Neural cell (in vitro differentiated cells): ENCODE results near the gene IQSEC1. TPM values are rescaled to one million over a fixed set of nuclear protein-coding genes. Genes with fewer than 3 reads are reported as not detected.

ENCODE experiments used
- H2AFZ ChIP-seq: fragments of 200-600, 300-800 bp; sonication (generic), shearing (Covaris generic); 2 replicates; pipeline ENCODE4 v1.6.0; 2014; ENCODE audit warnings: low read depth, mild to moderate bottlenecking, antibody characterized with exemption, low read length, moderate library complexity
- H3F3A ChIP-seq: fragments of 200-600 bp; shearing (Covaris generic); 2 replicates; pipeline ENCODE4 v1.6.1; 2016; ENCODE audit warnings: mild to moderate bottlenecking, moderate library complexity, mixed read lengths, antibody characterized with exemption, low read length; ENCODE audit not compliant: insufficient read depth, poor library complexity, severe bottlenecking
- H3K27ac ChIP-seq: fragments of 200-600, 300-800 bp; sonication (generic), shearing (Covaris generic); 2 replicates; pipeline ENCODE4 v1.5.1; 2014; ENCODE audit warnings: mild to moderate bottlenecking, low read length, moderate library complexity
- H3K27me3 ChIP-seq: fragments of 300-800, 200-600 bp; sonication (generic), shearing (Covaris generic); 2 replicates; pipeline ENCODE4 v1.6.0; 2014; ENCODE audit warnings: mild to moderate bottlenecking, low read depth, low read length, moderate library complexity; ENCODE audit not compliant: insufficient read depth
- H3K36me3 ChIP-seq: fragments of 300-800, 200-600 bp; sonication (generic), shearing (Covaris generic); 2 replicates; pipeline ENCODE4 v1.5.1; 2014; ENCODE audit warnings: mild to moderate bottlenecking, antibody characterized with exemption, low read length, moderate library complexity; ENCODE audit not compliant: insufficient read depth
- H3K4me2 ChIP-seq: fragments of 300-800, 200-600 bp; sonication (generic), shearing (Covaris generic); 2 replicates; pipeline ENCODE4 v1.6.0; 2014; ENCODE audit warnings: mild to moderate bottlenecking, low read length
- H3K4me3 ChIP-seq: fragments of 300-800, 200-600 bp; sonication (generic), shearing (Covaris generic); 2 replicates; pipeline ENCODE4 v1.5.1; 2014; ENCODE audit warnings: mild to moderate bottlenecking, low read length, moderate library complexity
- H3K79me2 ChIP-seq: fragments of 200-600 bp; shearing (Covaris generic); replicated peaks from 2 replicates; pipeline ENCODE4 v1.6.0; 2014; ENCODE audit warnings: mild to moderate bottlenecking, low read length, moderate library complexity; ENCODE audit not compliant: insufficient read depth
- H3K9ac ChIP-seq: fragments of 300-800, 200-600 bp; sonication (generic), shearing (Covaris generic); 2 replicates; pipeline ENCODE4 v1.6.1; 2016; ENCODE audit warnings: mild to moderate bottlenecking, low read length, mixed read lengths
- H3K9me2 ChIP-seq: fragments of 200-600 bp; shearing (Covaris generic); 2 replicates; pipeline ENCODE4 v1.6.1; 2016; ENCODE audit warnings: mild to moderate bottlenecking, low read length, mixed read lengths; ENCODE audit not compliant: insufficient read depth
- H3K9me3 ChIP-seq: fragments of 200-600, 300-800 bp; sonication (generic), shearing (Covaris generic); 2 replicates; pipeline ENCODE4 v1.6.1; 2016; ENCODE audit warnings: mild to moderate bottlenecking, mixed run types, low read length, moderate library complexity, mixed read lengths
- H4K20me1 ChIP-seq: fragments of 200-600 bp; shearing (Covaris generic); 2 replicates; pipeline ENCODE4 v1.6.1; 2016; ENCODE audit warnings: mild to moderate bottlenecking, mixed run types; ENCODE audit not compliant: insufficient read depth
- EP300 ChIP-seq: fragments of 450-650 bp; conservative IDR thresholded peaks from 2 replicates; pipeline ENCODE4 v1.6.1; 2014; ENCODE audit warnings: antibody characterized with exemption, mild to moderate bottlenecking, moderate library complexity; ENCODE audit not compliant: poor library complexity, severe bottlenecking
- EZH2 ChIP-seq: fragments of 200-600, 300-800 bp; shearing (Covaris generic), sonication (generic); IDR thresholded peaks from 2 replicates; pipeline ENCODE4 v1.6.1; 2014; ENCODE audit warnings: antibody characterized with exemption, low read length, borderline replicate concordance, mild to moderate bottlenecking; ENCODE audit not compliant: insufficient read depth, poor library complexity, severe bottlenecking
- MXI1 ChIP-seq: fragments of 450-650 bp; conservative IDR thresholded peaks from 2 replicates; pipeline ENCODE4 v1.6.1; 2014; ENCODE audit warnings: antibody characterized with exemption, mild to moderate bottlenecking; ENCODE audit not compliant: poor library complexity, severe bottlenecking
- POLR2AphosphoS5 ChIP-seq: IDR thresholded peaks from 2 replicates; pipeline ENCODE4 v1.6.1; 2012
- RAD21 ChIP-seq: fragments of 450-650 bp; conservative IDR thresholded peaks from 2 replicates; pipeline ENCODE4 v1.6.1; 2014; ENCODE audit warnings: antibody characterized with exemption, mild to moderate bottlenecking, moderate library complexity
- SMC3 ChIP-seq: fragments of 450-650 bp; conservative IDR thresholded peaks from 2 replicates; pipeline ENCODE4 v1.6.1; 2014; ENCODE audit warnings: antibody characterized with exemption, mild to moderate bottlenecking, moderate library complexity; ENCODE audit not compliant: poor library complexity
- TAF1 ChIP-seq: IDR thresholded peaks from 2 replicates; pipeline ENCODE4 v1.6.1; 2012; ENCODE audit warnings: low read depth
- polyA plus RNA-seq: library from polyadenylated mRNA; depleted of rRNA; stranded (reverse); fragments of >200 nt; gene quantifications from 2 replicates; pipeline ENCODE4 v1.2.3, GENCODE V29; 2014
- TF ChIP-seq, protein P1 (sequence below): IDR thresholded peaks from 2 replicates; pipeline ENCODE4 v1.6.1; 2012; ENCODE audit warnings: borderline replicate concordance
- TF ChIP-seq, protein P2 (sequence below): fragments of 450-650 bp; IDR thresholded peaks from 2 replicates; pipeline ENCODE4 v1.5.1; 2014; ENCODE audit warnings: antibody characterized with exemption, mild to moderate bottlenecking, moderate library complexity; ENCODE audit not compliant: poor library complexity, severe bottlenecking

IQSEC1 gene
- polyA plus RNA-seq, 1 donor from 2014 or later, result 6.0 TPM

GRCh38 chr3:12967606-12968351, 105.5 kb downstream of the IQSEC1 start:
- H3K27me3 ChIP-seq, result no peaks in the 10 kb centered on the region
- no peaks in the 10 kb centered on the region for H4K20me1 ChIP-seq
- peak overlapping the region; percentile 55 for H3K9ac ChIP-seq
- peak overlapping the region; percentile 73 for H3K4me2 ChIP-seq
- no peaks in the 10 kb centered on the region for H3K9me3 ChIP-seq
- no peak overlapping the region for H2AFZ ChIP-seq
- no peak overlapping the region for H3K27ac ChIP-seq
- peaks cover 8% of the 10 kb centered on the region for H3K79me2 ChIP-seq
- H3K36me3 ChIP-seq, result no peaks in the 10 kb centered on the region
- TF ChIP-seq MXI1, result peak; percentile 13
- TF ChIP-seq, protein P1, sequence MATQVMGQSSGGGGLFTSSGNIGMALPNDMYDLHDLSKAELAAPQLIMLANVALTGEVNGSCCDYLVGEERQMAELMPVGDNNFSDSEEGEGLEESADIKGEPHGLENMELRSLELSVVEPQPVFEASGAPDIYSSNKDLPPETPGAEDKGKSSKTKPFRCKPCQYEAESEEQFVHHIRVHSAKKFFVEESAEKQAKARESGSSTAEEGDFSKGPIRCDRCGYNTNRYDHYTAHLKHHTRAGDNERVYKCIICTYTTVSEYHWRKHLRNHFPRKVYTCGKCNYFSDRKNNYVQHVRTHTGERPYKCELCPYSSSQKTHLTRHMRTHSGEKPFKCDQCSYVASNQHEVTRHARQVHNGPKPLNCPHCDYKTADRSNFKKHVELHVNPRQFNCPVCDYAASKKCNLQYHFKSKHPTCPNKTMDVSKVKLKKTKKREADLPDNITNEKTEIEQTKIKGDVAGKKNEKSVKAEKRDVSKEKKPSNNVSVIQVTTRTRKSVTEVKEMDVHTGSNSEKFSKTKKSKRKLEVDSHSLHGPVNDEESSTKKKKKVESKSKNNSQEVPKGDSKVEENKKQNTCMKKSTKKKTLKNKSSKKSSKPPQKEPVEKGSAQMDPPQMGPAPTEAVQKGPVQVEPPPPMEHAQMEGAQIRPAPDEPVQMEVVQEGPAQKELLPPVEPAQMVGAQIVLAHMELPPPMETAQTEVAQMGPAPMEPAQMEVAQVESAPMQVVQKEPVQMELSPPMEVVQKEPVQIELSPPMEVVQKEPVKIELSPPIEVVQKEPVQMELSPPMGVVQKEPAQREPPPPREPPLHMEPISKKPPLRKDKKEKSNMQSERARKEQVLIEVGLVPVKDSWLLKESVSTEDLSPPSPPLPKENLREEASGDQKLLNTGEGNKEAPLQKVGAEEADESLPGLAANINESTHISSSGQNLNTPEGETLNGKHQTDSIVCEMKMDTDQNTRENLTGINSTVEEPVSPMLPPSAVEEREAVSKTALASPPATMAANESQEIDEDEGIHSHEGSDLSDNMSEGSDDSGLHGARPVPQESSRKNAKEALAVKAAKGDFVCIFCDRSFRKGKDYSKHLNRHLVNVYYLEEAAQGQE, result no peak
- H3F3A ChIP-seq, result no peaks in the 10 kb centered on the region
- no peaks in the 10 kb centered on the region for H3K9me2 ChIP-seq
- peak overlapping the region; percentile 72 for H3K4me3 ChIP-seq

DNA sequence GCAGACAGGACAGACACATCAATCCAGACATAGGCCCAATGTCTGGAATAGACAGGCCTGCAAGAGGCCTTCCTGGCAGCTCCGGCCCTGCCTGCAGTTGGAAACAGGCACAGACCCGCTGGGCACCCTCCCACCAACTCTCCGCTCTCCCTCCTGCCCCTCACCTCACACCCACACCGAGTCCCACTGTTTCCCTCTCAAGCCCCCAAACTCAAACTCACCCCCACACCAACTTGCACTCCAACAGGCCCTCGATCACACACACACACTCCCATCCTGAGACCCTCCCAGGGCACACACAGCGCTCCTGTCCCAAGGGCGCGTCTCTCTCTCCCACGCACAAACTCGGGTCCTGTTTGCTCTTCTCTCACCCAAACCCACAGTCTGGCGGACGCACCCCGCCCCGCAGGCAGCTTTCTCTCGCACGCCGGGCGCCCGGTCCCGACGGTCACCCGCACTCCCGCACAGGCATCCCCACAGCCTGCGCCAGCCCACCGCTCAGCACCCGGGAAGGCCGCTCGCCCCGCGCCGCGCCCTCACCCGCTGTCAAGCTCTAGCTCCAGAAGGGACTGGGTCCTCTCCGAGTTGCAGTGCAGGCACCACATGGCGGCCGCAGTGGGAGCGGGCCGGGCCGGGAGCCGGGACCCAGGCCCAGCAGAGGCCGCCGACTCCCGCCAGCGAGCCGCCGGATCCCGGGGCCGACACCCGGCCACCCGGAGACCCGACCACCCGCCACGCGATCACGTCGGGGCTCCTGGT, 106.2 kb downstream of the IQSEC1 start:
- H3K36me3 ChIP-seq, result no peaks in the 10 kb centered on the region
- no peaks in the 10 kb centered on the region for H3K27me3 ChIP-seq
- no peak overlapping the region for H2AFZ ChIP-seq
- H3K9ac ChIP-seq, result peak overlapping the region; percentile 55
- H3K79me2 ChIP-seq, result peaks cover 11% of the 10 kb centered on the region
- no peaks in the 10 kb centered on the region for H3K9me2 ChIP-seq
- no peak overlapping the region for H3K27ac ChIP-seq
- no peaks in the 10 kb centered on the region for H3F3A ChIP-seq
- peak overlapping the region; percentile 59 for H3K4me2 ChIP-seq
- H3K4me3 ChIP-seq, result peak overlapping the region; percentile 72
- H4K20me1 ChIP-seq, result no peaks in the 10 kb centered on the region
- H3K9me3 ChIP-seq, result no peaks in the 10 kb centered on the region
- TF ChIP-seq, protein P1, result no peak
- TF ChIP-seq EP300 (no peak), SMC3 (no peak), POLR2AphosphoS5 (no peak), TAF1 (peak; percentile 22), EZH2 (no peak), MXI1 (peak; percentile 73), RAD21 (no peak)
- TF ChIP-seq, protein P2, sequence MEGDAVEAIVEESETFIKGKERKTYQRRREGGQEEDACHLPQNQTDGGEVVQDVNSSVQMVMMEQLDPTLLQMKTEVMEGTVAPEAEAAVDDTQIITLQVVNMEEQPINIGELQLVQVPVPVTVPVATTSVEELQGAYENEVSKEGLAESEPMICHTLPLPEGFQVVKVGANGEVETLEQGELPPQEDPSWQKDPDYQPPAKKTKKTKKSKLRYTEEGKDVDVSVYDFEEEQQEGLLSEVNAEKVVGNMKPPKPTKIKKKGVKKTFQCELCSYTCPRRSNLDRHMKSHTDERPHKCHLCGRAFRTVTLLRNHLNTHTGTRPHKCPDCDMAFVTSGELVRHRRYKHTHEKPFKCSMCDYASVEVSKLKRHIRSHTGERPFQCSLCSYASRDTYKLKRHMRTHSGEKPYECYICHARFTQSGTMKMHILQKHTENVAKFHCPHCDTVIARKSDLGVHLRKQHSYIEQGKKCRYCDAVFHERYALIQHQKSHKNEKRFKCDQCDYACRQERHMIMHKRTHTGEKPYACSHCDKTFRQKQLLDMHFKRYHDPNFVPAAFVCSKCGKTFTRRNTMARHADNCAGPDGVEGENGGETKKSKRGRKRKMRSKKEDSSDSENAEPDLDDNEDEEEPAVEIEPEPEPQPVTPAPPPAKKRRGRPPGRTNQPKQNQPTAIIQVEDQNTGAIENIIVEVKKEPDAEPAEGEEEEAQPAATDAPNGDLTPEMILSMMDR, result no peak
